Spleen (tissue), 11 donors: ENCODE results near the gene TMEM269. TPM values are rescaled to one million over a fixed set of nuclear protein-coding genes. Genes with fewer than 3 reads are reported as not detected.

Source experiments
- DNase-seq: peaks from one replicate; pipeline ENCODE4 v3.0.0-alpha.2; 2020
- H3K27ac ChIP-seq, 8 donors: fragments of 200-600 bp; sonication (generic) in 7 of 8; 1 replicate in 4 of 8; 2 replicates in 4 of 8; pipeline versions ENCODE4 v1.5.0 to v1.8.0; 2016 to 2021; ENCODE audit warnings: inconsistent platforms in 4 of 8, mild to moderate bottlenecking in 4 of 8, moderate library complexity in 1 of 8
- H3K27me3 ChIP-seq, 7 donors: fragments of 200-600 bp; sonication (generic) in 6 of 7; replicated peaks in 1 of 7; 1 replicate in 4 of 7; 2 replicates in 3 of 7; pipeline versions ENCODE4 v1.5.0 to v1.8.0; 2016 to 2021; ENCODE audit warnings: inconsistent platforms in 3 of 7, mild to moderate bottlenecking in 1 of 7
- H3K36me3 ChIP-seq, 6 donors: fragments of 200-600 bp; sonication (generic) in 5 of 6; 1 replicate in 4 of 6; 2 replicates in 2 of 6; pipeline versions ENCODE4 v1.5.0 to v1.8.0; 2016 to 2021; ENCODE audit warnings: inconsistent platforms in 2 of 6
- H3K4me1 ChIP-seq, 6 donors: fragments of 200-600 bp; sonication (generic) in 5 of 6; 1 replicate in 3 of 6; 2 replicates in 3 of 6; pipeline versions ENCODE4 v1.5.0 to v1.8.0; 2016 to 2021; ENCODE audit warnings: inconsistent platforms in 3 of 6
- H3K4me3 ChIP-seq, 8 donors: fragments of 200-600 bp; sonication (generic) in 7 of 8; 1 replicate in 4 of 8; 2 replicates in 4 of 8; pipeline versions ENCODE4 v1.5.0 to v1.8.0; 2016 to 2021; ENCODE audit warnings: inconsistent platforms in 4 of 8, mild to moderate bottlenecking in 4 of 8, moderate library complexity in 2 of 8
- H3K9me3 ChIP-seq, 8 donors: fragments of 200-600 bp; sonication (generic) in 7 of 8; 1 replicate in 4 of 8; 2 replicates in 4 of 8; pipeline versions ENCODE4 v1.5.0 to v1.8.0; 2016 to 2021; ENCODE audit warnings: inconsistent platforms in 4 of 8
- CTCF ChIP-seq, 11 experiments: fragments of 200-600 bp in 7 of 11; fragments of 450-650 bp in 4 of 11; sonication (generic) in 4 of 11; IDR thresholded peaks in 8 of 11; conservative IDR thresholded peaks in 3 of 11; 1 replicate in 7 of 11; 2 replicates in 4 of 11; pipeline versions ENCODE4 v1.4.0 to v1.8.0; 2016 to 2021; ENCODE audit warnings: antibody characterized with exemption in 11 of 11, inconsistent platforms in 4 of 11, mild to moderate bottlenecking in 1 of 11
- POLR2A ChIP-seq, 3 donors: fragments of 450-650 bp; IDR thresholded peaks; one replicate each; pipeline ENCODE4 v1.5.1; 2017; ENCODE audit warnings: antibody characterized with exemption in 3 of 3, mild to moderate bottlenecking in 1 of 3
- POLR2AphosphoS5 ChIP-seq, 3 donors: sonication (generic); formaldehyde crosslinking; IDR thresholded peaks; one replicate each; pipeline ENCODE4 v1.5.1; 2017; ENCODE audit warnings: antibody characterized with exemption in 3 of 3
- WGBS, 5 donors: extraction: QIAGEN DNeasy Blood & Tissue Kit in 3 of 5; methylation state at CpG; one replicate each; pipeline versions ENCODE4 v1.1.5 to v1.1.7; 2013 to 2018; 5-methylcytosine and 5-hydroxymethylcytosine counted together
- intact Hi-C: fragments of 100-400 bp; cut with DNase I; formaldehyde crosslinking; loops from one replicate; pipeline ENCODE4 v1.15.0; 2023; ENCODE audit warnings: low total_unique reads
- polyA plus RNA-seq, 3 donors: library from polyadenylated mRNA; stranded (reverse); fragments of 200-250 nt; gene quantifications; one replicate each; pipeline ENCODE4 v1.2.1, GENCODE V29; 2013
- total RNA-seq, 7 donors: library from RNA; depleted of rRNA in 3 of 7; stranded (reverse); fragments of >200 nt in 3 of 7; fragmentation: NEBNext Ultra II Directional in 4 of 7; extraction: Animal tissue kit (Norgen Biotek cat#: 25700) in 4 of 7; gene quantifications; one replicate each; pipeline versions ENCODE4 v1.1.0 to v1.2.1, GENCODE V29; 2016 to 2021
- donor health status: healthy with polysubstance abuse.
- donor health status: DM: no; HTN: no; CAD: no; lungs with moderate emphysema.
- donor health status: DM: no; HTN: no; CAD: no.
- donor health status: Bipolar disorder and iron deficiency.
- donor health status: healthy.
- donor health status: DM: no; HTN: no; CAD: no.
- donor health status: DM: yes; HTN: yes; CAD: no.

The TMEM269 gene
- total and polyA plus RNA-seq, 10 donors: 0.03 to 1.6 (median 0.26) TPM; not detected in 1

DNA sequence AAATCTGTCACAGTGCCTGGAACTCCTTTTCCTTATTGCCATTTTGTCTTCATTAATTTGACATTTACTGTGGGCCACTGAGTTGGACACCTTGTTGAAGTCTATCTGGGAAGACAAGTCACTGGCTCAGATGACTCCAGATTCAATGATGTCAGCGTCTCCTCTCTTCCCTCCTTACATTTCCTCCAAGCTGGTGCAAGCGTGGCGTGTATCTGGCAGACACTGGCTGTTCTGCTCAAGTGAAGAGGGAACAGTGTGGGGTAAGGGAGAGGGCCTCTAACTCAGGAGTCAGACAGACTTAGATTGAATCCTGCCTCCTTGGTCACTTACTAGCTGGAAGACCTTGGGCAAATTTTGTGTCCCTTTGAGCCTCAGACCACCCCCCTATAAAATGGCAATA lies 52.9 kb downstream of the TMEM269 start:
- 44 to 82% (median 52%) methylated on average over 3 of the region's 3 CpGs for WGBS, 5 donors

GRCh38 chr1:42838482-42839190 lies 53.8 kb downstream of the TMEM269 start:
- H3K36me3 ChIP-seq: peaks cover 0 to 52% (median 0%) of the 10 kb centered on the region in 6 donors

More for the DNA sequence above, 52.9 kb downstream of the TMEM269 start:
- H3K4me3 ChIP-seq: no peak overlapping the region
- H3K4me1 ChIP-seq: peaks cover 0 to 17% (median 2%) of the 10 kb centered on the region in 6 donors
- no peaks in the 10 kb centered on the region for H3K27me3 ChIP-seq
- peaks cover 0 to 46% (median 0%) of the 10 kb centered on the region in 6 donors for H3K36me3 ChIP-seq
- H3K27ac ChIP-seq: no peak overlapping the region
- no peaks in the 10 kb centered on the region for H3K9me3 ChIP-seq
- TF ChIP-seq POLR2AphosphoS5 (IDR thresholded peaks at IDR 0.05) (no peak), POLR2A (IDR thresholded peaks at IDR 0.05) (no peak), CTCF (IDR thresholded peaks at IDR 0.05 in 8 of 11, conservative IDR thresholded peaks at IDR 0.05 in 3 of 11) (no peak)
- intact Hi-C loops: no loop called here
- no peak for DNase-seq

GRCh38 chr1:42841010-42841409 lies 56.2 kb downstream of the TMEM269 start:
- no peak for DNase-seq
- intact Hi-C loops: no loop called here

More at GRCh38 chr1:42838482-42839190, 53.8 kb downstream of the TMEM269 start:
- WGBS, 5 donors: 68 to 79% (median 74%) methylated on average over 7 of the region's 7 CpGs
- intact Hi-C loops: no loop called here
- no peak for TF ChIP-seq POLR2AphosphoS5 (IDR thresholded peaks at IDR 0.05)
- TF ChIP-seq CTCF (IDR thresholded peaks at IDR 0.05 in 8 of 11, conservative IDR thresholded peaks at IDR 0.05 in 3 of 11): no peak
- no peak for TF ChIP-seq POLR2A (IDR thresholded peaks at IDR 0.05)
- Histone ChIP-seq H3K27ac (no peak overlapping the region), H3K4me1 (peaks cover 0 to 16% (median 2%) of the 10 kb centered on the region in 6 donors), H3K9me3 (no peaks in the 10 kb centered on the region), H3K27me3 (no peaks in the 10 kb centered on the region), H3K4me3 (no peak overlapping the region)
- DNase-seq: no peak

More at GRCh38 chr1:42841010-42841409, 56.2 kb downstream of the TMEM269 start:
- H3K27ac ChIP-seq: no peak overlapping the region
- WGBS, 5 donors: 83 to 90% (median 85%) methylated on average over 3 of the region's 3 CpGs
- H3K27me3 ChIP-seq: no peaks in the 10 kb centered on the region
- TF ChIP-seq POLR2A (IDR thresholded peaks at IDR 0.05) (no peak), POLR2AphosphoS5 (IDR thresholded peaks at IDR 0.05) (no peak), CTCF (IDR thresholded peaks at IDR 0.05 in 8 of 11, conservative IDR thresholded peaks at IDR 0.05 in 3 of 11) (no peak)
- no peaks in the 10 kb centered on the region for H3K9me3 ChIP-seq
- H3K36me3 ChIP-seq: peaks cover 0 to 36% (median 0%) of the 10 kb centered on the region in 6 donors
- H3K4me1 ChIP-seq: peaks cover 0 to 22% (median 8%) of the 10 kb centered on the region in 6 donors
- no peak overlapping the region for H3K4me3 ChIP-seq
